Measurements from ENCODE around the gene KIF5A. TPM values are rescaled to one million over a fixed set of nuclear protein-coding genes. Genes with fewer than 3 reads are reported as not detected.
A peak's percentile ranks its signal among the peaks of the same experiment; 100 is the strongest.

KIF5A gene
- total and polyA plus RNA-seq, 2 of the 13 experiments (the other 11 are each of a cell fraction or from before 2014, with no cell fraction given), result 1.6 to 11.9 TPM

- no peak for TF ChIP-seq FUBP1 (CRISPR knock-in tag; IDR thresholded peaks at IDR 0.05; ENCODE audit: borderline replicate concordance)
- 0 out of 2 replicates have a peak, but pooled peaks have one; percentile 54 for TF ChIP-seq ZNF670 (CRISPR knock-in tag; IDR thresholded peaks at IDR 0.05; ENCODE audit: borderline replicate concordance)
- 0 out of 2 replicates have a peak, but pooled peaks have one; percentile 0 for TF ChIP-seq NAIF1 (CRISPR knock-in tag; IDR thresholded peaks at IDR 0.05; ENCODE audit: borderline replicate concordance)
- no peak for TF ChIP-seq CERS6 (CRISPR knock-in tag; IDR thresholded peaks at IDR 0.05)
- no peak for TF ChIP-seq NONO (IDR thresholded peaks at IDR 0.05)
- TF ChIP-seq NONO (CRISPR knock-in tag; conservative IDR thresholded peaks at IDR 0.05), result 0 out of 2 replicates have a peak, but pooled peaks have one; percentile 17
- TF ChIP-seq ZNF781 (CRISPR knock-in tag; IDR thresholded peaks at IDR 0.05; ENCODE audit: borderline replicate concordance, not compliant biosample characterization), result peak; percentile 5
- TF ChIP-seq PITX1 (CRISPR knock-in tag; IDR thresholded peaks at IDR 0.05), result peak; percentile 84
- TF ChIP-seq POGK (CRISPR knock-in tag; conservative IDR thresholded peaks at IDR 0.05), result 0 out of 2 replicates have a peak, but pooled peaks have one; percentile 4
- 0 out of 2 replicates have a peak, but pooled peaks have one; percentile 30 for TF ChIP-seq ZNF543 (CRISPR knock-in tag; IDR thresholded peaks at IDR 0.05)
- TF ChIP-seq CEBPG (CRISPR knock-in tag; IDR thresholded peaks at IDR 0.05), result peak; percentile 74
- peak; percentile 36 for TF ChIP-seq RBM22 (optimal IDR thresholded peaks at IDR 0.05; ENCODE audit: low read length)
- TF ChIP-seq POLR2A (IDR thresholded peaks at IDR 0.05; ENCODE audit: insufficient read depth in 1 of 2, low read depth in 2 of 2, low read length in 2 of 2), result peak; percentile 12 to 25; a peak in 1 of 4 replicates
- 0 out of 2 replicates have a peak, but pooled peaks have one; percentile 11 for TF ChIP-seq GZF1 (CRISPR knock-in tag; IDR thresholded peaks at IDR 0.05)
- TF ChIP-seq HOXA3 (CRISPR knock-in tag; IDR thresholded peaks at IDR 0.05), result no peak
- TF ChIP-seq CEBPB (IDR thresholded peaks at IDR 0.05; ENCODE audit: borderline replicate concordance, low read depth, low read length), result peak; percentile 23; the same call in 1 of the 2 replicates
- TF ChIP-seq POLR2AphosphoS2 (IDR thresholded peaks at IDR 0.05; ENCODE audit: low read depth, low read length), result peak; percentile 53; the same call in 1 of the 2 replicates
- TF ChIP-seq ZKSCAN1 (IDR thresholded peaks at IDR 0.05; ENCODE audit: low read length), result peak; percentile 95
- 0 out of 2 replicates have a peak, but pooled peaks have one; percentile 43 for TF ChIP-seq ZNF33A (CRISPR knock-in tag; IDR thresholded peaks at IDR 0.05; ENCODE audit: borderline replicate concordance)
Observed at GRCh38 chr12:57518920-57519795, 30.7 kb upstream of the KIF5A start (continued).
